ENCODE data around the gene TIAM2.

TIAM2 gene

DNA sequence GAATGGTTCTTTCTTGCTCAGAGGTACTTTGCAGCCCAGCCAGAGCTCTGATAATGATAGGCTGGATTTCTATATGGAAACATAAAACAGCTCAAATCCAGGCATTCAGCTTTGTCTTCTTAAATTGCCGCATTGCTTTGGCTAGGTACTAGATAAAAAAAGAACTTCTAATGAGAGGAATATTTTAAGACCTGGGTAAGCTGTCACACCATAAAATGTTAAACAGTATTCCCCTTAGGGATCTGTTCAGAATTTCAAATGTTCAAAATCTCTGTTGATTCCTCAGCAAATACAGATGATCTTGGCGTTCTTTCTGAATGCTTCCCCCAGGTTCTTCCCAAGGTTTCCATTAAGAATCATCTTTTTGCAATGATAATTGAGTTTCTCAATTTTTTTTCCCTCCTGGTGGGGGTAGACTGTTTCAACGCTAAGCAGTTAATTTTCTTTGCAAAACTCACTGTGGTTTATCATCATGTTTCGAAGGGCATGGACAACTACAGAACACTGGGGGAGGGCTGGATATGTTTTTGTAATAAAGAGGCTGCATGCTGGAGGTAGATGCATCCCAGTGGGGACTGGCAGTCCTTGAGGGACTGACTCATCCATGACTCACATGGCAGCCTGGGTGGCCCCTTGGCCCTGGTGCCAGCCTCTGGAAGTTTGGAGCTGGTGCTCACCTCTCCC lies 31.0 kb downstream of the TIAM2 start:
- DNase-seq (ENCODE audit: low read depth), result peak; percentile 67

DNA sequence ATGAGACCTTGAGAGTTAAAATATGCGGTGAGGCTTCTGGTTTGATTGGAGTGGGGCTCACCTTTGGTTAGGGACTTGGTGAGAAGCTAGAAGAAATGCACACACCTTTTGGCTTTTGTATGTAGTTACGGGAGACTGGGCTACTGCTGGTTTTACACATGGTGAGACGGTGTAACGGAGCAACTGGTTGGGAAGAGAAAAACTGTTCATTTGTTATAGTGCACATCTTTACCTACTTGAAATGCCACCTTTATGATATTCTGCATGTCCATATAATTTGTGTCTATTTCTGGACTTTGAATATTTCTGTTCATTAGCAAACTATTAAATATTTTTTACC lies 31.6 kb downstream of the TIAM2 start:
- DNase-seq (ENCODE audit: low read depth), result no peak

DNA sequence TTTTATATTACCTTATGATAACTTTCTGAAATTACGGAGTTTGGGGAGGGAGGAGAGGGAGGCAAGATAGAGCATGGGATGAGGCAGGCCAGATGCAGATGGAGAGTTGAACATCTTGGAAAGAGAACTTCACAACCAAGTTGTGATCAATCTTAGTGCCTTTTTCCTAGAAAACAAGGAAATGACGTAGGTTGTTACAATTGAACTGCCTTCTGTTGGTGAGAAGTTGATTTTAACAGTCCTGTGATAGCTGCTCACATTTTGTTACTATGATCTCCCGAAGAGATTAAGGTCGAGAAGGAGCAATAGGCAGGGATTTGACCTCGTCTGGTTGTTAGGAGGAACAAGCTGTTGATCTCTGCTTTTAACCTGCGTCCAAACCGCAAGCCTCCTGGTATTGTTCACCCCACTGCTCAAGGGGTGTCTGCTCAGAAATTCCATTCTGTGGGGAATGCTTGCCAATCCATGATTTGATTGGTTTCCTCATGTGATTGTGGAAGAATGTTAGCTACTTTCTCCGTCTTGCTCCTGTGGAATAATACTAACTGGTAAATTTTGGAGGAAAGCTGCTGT lies 35.1 kb downstream of the TIAM2 start:
- no peak for DNase-seq (ENCODE audit: low read depth)

DNA sequence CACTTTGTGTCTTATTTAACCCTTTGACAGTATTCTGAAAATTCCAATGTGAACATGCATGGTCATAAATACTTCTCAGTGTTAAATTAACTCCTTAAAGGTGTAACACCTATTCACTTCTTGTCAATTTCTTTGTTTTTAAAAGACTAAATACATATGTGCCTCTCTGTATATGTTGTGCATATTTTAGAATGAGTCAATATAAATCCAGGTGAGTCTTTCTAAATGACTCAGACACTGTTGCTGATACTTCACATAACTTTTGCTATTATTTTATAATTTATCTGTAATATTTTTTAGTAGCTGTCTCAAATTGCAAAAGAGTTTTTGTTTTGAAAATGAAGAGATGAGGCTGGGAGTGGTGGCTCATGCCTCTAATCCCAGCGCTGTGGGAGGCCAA lies 36.0 kb downstream of the TIAM2 start:
- DNase-seq (ENCODE audit: low read depth), result no peak

DNA sequence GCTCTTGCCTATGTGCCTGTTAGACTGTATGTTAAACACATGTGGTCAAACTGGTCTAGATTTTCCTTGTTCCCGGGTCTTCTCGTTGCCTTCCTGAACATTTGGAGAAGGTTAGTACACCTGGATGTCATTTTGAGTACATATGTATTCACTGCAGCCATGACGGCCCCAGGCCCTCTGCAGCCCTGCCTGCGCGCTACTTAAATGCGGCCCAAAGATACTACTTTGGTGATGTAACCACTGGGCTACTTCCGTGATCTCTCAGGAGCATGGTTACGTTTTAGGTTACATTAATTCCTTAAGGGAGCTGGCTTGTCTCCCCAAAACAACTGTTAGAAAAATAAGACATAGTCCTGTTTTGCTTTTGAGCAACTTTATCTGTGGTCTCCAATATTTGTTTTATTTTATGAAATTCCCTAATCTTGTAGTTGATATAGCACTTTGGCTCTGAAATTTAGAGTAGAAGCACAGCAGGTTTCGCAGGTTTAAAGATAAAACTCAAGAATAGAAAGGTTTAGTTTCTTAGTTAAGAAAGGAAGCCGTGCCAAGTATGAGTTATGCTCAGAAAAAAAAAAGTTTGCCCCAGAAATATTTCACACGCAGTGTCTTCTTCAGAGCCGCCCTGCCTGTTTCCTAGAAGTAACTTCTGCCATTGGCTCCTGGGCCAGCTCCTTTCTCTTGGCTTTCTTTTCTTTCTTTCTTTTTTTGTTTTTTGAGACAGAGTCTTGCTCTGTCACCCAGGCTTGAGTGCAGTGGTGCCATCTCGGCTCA lies 38.1 kb downstream of the TIAM2 start:
- DNase-seq (ENCODE audit: low read depth), result no peak

DNA sequence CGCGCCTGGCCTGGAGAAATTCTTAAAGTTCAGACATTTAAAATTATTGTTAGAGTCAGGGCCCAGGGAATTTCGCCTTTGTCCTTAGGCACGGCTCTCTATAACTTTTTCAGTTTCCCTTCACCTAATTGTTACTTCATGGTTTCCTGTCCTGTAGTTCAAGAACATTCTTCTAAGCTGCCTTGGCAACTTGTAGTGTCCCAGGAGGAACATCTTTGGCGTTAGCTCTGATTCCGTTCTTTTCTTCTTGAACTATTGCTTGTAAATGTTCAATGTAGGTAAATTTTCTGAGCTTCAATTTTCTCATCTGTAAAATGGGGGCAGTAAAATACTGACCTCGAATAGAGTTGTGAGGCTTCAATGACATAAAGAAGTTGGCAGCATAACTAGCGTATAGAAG lies 41.8 kb downstream of the TIAM2 start:
- DNase-seq (ENCODE audit: low read depth), result no peak

DNA sequence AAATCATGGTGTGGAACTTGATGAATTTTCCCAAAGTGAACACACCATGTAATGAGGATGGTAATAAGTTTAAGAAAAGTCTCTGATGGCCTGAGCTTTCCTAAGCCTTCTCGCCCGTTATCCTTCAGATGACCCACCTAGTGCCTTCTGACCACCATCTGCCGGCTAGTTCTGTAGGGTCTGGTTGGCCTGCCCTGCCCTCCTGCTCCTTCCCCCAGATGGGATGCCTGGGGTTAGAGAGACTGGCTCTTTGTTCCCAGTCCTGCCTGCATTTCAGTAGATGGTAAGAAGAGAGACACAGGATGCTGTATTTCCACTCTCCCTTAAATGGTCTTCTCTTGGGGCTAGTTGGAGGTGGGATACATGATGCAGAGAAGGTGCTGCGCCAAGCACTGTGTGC lies 43.0 kb downstream of the TIAM2 start:
- DNase-seq (ENCODE audit: low read depth), result no peak

DNA sequence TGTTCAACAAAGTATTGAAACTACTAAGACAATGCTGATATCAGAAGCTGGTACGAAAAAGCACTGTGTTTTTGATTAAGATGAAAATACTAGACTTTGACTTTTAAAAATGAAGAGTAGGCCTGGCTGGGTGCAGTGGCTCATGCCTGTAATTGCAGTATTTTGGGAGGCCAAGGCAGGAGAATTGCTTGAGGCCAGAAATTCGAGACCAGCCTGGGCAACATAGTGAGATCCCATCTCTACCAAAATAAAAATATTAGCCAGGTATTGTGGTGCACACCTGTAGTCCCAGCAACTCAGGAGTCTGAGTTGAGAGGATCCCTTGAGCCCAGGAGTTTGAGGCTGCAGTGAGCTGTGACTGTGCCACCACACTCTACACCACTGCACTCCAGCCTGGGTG lies 43.4 kb downstream of the TIAM2 start:
- no peak for DNase-seq (ENCODE audit: low read depth)

DNA sequence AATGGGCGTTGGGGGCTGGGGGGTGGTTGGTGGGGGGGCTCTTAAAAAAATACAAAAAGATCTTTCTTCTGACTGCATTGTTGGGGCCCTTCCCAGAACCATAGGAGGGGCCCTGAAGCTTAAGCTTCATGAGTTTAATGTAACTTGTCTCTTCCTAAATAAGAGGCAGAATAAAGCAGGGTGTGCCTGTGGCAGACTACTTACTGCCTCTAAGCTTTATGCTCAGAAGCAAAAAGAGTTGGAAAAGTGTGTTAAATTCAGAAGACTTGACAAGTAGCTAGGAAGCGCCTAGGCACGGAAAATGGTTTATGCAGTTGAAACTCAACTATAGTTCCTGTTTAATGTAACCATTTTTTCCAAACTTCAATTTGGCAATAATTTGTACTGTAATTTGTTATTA lies 44.5 kb downstream of the TIAM2 start:
- no peak for DNase-seq (ENCODE audit: low read depth)

DNA sequence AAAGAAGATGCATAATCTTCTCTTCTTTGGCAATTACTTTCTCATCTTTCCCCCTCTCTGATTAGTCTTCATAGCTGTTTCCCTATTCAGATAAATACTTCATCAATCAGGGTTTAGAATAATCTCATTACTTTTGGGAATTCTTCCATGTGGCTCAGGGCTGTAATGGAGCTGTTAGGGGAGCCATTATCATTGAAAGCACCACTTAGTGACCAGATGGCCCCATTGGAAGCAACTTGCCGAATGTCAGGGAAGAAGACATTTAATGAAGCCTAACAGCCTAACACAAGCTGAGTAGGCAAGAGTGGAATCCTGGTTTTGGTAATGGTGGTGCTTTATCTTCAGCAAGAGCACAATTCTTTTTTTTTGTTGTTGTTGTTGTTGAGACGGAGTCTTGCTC lies 45.0 kb downstream of the TIAM2 start:
- no peak for DNase-seq (ENCODE audit: low read depth)

DNA sequence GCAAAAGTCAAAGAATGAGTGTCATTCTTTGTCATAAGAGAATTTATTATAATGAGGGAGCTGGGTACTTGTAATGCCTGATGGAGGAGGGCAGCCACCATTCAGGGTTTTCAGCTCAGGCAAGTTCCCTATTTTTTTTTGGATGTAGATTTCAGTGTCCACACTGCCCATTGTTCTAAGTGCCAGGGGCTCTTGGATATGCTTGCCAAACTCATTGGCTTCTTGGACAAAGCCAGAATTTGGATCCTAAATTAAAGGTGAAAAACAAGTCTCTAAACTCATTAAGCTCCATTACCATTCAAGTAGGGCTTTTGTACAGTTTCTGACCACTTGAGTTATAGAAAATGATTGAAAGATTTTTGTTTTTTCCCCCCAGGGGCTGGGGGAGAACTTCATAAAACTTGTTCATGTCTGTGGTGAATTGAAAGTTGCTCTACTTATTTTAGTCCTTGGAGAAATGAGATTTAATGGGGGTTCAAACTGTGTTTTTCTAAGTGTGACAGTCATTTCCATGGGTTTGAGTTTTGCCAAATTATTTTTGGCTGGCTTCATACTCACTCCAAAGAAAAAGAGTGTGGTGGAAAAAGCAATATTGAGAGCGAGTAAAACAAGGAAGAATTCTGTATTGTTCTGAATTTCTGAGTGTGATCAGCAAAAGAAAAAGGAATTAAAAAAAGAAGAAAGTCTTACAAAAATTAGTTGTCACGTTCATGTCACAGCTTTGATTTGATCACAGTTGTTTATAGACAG lies 46.0 kb downstream of the TIAM2 start:
- no peak for DNase-seq (ENCODE audit: low read depth)

DNA sequence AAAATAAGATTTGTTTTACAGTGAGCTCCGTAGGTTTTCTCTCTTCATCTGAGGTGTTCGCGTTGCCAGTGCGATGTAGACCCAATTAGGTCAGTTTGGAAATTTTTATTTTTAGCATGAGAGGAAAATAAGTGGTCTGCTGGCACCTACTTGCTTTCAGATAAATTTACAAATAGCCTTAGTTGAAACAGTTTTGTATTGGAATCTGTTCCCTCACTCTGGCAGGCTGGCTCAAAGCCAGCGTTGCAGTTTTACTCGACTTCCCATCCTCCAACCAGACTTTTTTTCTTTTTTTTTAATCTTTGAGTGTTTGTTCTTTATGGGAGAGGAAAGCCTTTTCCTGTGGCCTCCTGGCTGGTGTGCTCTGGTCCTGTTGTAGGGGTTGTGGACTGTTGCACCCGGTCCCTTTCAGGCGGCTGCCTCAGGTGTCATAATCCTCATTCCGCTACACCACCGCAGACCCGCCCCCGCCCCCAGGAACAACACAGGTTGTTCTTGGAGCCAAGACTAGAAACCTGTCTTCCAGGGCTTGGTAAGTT lies 46.7 kb downstream of the TIAM2 start:
- DNase-seq (ENCODE audit: low read depth), result no peak

DNA sequence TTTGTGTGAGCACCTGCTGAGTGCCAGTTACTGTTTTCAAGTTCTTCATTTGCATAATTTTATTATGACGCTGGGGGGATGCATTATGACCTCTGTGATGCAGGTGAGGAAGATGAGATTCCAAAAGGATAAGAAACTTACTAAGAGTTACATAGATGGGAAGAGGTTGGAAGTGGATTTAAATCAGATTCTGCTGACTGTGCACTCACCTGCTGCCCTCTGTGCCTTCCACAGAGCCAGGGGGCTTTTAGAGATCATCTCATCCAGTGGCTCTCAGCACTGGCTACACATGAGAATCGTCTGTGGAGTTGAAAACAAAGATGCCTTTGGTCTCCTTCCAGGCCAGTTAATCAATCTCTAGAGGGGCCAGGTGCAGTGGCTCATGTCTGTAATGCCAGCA lies 47.9 kb downstream of the TIAM2 start:
- DNase-seq (ENCODE audit: low read depth), result no peak

DNA sequence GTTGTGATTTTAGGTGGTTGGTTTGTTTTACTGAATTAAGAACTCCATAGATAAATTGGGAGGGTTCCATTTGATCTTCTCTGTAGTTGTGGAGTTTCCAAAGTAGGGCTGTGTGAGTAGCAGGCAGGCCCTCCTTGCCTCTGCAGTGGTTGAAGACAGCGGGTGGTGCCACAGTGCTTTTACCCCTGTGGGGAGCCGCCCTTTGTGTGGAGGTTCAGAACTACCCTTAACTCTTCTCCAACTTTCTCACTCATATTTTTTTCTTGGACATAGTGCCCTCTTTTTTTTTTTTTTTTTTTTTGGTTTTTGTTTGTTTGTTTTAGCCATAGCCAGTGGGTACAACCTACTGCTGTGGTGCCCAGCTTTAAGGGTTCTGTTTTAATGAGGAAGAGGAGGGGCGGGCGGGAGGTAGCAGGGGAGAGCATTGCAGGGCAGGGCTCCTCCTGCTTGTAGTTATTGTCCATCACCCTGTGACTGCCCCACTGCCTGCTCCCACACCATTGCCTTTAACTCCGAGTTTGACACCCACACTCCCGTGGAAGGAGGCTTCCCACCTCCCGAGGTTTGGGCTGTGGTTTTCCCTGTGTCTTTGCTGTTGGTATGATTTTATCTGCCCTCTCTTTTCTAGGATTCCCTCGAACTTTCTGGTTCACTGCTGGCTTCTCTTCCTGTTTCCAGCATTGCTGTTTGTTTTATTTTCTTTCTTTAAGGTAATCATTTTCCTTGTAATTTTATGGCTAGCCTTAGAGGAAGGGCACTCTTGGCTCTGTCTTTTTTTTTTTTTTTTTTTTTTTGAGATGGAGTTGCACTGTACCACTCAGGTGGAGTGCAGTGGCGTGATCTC lies 50.7 kb downstream of the TIAM2 start:
- no peak for DNase-seq (ENCODE audit: low read depth)

DNA sequence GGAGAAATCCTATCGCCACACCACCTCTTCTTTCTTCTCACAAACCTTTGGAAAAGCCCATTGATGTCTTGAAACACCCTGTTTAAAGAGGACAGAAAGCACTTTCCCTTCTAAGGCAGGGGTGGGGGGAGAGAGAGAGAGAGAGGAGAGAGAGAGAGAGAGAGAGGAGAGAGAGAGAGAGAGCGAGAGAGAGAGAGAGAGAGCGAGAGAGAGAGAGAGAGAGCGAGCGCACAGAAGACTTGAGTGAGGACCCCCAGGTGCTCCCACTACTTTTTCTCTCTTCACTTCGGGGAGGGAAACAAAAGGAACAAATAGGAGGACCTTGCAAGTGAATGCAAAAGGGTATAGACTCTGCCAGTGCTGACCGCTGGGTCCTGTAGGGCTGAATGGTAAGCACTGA lies 52.4 kb downstream of the TIAM2 start:
- DNase-seq (ENCODE audit: low read depth), result no peak

DNA sequence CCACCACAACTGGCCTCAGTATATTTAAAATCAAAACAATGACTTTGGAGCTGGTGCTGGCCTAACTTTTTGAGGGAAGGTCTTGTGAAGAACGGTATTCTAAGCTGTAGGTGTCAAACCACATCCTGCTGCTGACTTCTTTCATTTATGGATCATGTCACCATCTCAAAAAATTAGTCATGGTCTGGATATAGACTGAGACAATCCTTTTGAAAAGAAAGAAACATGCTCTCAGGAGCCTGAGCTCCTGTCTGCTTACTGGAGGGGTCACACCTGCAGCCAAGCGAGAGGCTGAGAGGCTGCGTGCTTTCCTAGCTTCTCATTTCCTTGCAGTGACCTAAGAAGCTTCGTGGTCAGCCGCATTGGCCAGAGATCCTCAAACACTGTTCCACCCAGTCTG lies 55.2 kb downstream of the TIAM2 start:
- DNase-seq (ENCODE audit: low read depth), result no peak

DNA sequence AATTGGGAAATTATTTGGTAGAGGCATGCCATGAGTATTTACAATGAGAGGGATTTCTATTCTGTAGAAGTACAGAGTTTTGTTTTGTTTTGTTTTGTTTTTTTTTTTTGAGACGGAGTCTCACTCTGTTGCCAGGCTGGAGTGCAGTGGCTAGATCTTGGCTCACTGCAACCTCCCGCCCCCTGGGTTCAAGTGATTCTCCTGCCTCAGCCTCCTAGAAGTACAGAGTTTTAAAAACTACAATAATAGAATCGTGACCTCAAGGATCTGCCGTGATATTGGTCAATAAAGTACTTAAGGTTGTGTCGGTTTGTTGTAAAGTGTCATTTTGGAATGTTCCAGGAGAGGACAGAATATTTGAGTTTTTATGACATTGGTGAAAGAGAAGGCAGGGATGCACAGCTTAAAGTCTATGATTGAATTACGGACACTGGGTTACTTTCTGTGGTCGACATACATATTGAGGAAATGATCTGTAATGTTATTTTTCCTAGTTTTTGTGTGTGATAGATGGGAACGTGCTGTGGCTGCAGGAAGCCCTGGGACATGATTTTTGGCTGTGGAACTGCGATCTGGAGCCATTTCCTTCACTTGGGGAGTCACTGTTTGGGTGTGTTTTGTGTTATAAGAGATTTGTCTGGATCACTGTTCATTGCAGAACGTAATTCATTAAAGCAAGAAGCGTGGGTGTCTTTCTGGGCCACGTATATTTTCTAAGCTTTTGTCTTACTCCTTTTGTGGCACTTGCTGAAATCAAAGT lies 59.6 kb downstream of the TIAM2 start:
- DNase-seq (ENCODE audit: low read depth), result no peak

DNA sequence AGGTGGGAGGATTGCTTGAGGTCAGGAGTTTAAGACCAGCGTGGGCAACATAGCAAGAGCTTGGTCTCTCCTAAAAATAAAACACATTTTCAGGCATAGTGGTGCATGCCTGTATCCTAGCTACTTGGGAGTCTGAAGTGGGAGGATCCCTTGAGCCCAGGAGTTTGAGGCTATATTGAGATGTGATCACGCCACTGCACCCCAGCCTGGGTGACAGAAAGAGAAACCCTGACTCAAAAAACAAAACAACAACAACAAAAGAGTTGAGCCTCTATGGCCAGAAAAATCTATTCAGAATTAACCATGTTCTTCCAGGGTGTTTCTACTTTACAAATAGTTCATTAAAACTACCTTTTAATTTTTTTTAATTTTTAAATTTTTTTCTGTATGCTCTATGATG lies 60.6 kb downstream of the TIAM2 start:
- no peak for DNase-seq (ENCODE audit: low read depth)

DNA sequence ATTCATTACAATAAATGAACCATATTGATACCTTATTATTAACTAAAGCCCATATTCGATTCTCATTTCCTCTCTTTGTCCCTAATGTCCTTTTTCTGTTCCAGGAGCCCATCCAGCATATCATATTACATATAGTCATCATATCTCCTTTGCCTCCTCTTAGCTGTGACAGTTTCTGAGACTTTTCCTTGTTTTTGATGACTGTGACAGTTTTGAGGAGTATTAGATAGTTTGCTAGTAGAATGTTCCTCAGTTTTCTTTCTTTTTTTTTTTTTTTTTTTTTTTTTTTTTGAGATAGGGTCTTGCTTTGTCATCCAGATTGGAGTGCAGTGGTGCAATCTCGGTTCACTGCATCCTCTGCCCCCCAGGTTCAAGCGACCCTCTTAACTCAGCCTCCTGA lies 61.6 kb downstream of the TIAM2 start:
- no peak for DNase-seq (ENCODE audit: low read depth)

DNA sequence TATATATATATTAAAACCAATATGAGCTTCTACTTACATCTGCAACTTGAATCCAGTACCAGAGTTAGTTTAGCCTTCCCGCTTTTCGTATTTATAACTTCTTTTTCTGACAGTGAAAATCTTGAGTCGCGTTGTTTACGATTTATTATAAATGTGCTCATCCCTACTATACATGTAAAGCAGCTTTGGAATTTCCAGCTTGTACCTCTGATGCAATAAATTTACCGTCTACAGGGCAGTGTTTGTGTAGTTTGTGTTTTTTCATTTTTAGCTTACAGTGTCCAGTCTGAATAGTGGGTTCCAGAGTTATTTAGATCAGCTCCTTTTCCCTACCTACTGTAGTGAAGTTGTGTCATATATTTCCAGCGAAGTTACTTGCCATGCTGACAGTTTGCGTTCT lies 66.3 kb downstream of the TIAM2 start:
- no peak for DNase-seq (ENCODE audit: low read depth)

DNA sequence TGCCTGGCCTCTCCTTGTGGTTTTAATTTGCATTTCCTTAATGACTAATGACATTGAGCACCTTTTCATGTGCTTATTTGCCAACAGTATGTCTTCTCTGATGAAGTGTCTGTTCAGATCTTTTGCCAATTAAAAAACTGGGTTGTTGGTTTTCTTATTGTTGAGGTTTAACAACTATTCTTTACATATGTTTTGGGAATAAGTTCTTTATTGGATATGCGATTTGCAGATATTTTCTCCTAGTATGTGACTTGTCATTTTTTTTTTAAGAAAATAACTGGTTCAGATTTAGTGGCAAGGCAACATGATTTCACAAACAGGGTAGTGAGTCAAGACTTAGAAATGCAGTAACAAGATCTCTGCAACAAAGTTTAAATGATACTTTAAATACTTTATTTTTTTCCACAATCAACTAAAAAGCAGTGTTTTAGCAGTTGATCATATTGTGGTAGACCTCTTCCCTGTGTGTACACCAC lies 67.8 kb downstream of the TIAM2 start:
- peak; percentile 77 for DNase-seq (ENCODE audit: low read depth)
